Globus pallidus (tissue), 1 donor: ENCODE data around the gene SNED1.

Source experiments
- DNase-seq: peaks from one replicate; pipeline ENCODE4 v3.0.0-alpha.2; 2015; ENCODE audit warnings: low spot score

The SNED1 gene

DNA sequence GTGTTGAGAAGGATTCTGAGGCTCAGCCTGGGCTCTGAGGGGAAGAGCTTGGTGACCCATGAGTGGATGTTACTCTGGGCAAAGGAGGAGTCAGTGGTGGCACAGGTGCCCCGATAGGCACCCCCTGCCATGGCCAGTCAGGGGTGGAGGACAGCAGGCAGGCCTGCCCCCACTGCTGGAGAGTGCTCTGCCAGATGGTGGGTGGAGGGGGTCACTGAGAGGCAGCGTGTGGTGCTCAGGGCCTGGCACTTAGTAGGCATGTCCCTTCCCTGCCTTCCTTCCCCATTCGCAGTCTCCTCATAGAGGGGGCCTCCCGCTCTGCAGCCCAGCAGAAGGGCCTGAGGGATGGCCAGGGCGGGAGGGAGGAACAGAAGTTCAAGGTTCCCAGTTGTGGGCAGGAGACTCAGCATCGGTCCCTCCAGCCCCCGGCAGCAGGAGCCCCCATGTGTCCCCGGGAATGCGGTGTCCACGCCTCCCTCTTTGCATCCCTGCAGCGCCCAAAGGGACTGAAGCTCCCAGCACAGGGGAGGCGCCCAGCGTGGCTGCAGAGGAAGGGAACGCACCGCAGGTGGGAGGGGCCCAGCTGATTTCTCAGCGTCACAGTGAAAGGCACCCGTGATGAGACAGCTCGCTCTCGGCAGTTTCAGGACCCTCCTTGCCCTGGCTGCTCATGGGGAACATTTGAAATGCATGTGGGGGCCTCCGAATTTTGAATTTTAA, 5.7 kb upstream of the SNED1 start:
- no peak for DNase-seq

DNA sequence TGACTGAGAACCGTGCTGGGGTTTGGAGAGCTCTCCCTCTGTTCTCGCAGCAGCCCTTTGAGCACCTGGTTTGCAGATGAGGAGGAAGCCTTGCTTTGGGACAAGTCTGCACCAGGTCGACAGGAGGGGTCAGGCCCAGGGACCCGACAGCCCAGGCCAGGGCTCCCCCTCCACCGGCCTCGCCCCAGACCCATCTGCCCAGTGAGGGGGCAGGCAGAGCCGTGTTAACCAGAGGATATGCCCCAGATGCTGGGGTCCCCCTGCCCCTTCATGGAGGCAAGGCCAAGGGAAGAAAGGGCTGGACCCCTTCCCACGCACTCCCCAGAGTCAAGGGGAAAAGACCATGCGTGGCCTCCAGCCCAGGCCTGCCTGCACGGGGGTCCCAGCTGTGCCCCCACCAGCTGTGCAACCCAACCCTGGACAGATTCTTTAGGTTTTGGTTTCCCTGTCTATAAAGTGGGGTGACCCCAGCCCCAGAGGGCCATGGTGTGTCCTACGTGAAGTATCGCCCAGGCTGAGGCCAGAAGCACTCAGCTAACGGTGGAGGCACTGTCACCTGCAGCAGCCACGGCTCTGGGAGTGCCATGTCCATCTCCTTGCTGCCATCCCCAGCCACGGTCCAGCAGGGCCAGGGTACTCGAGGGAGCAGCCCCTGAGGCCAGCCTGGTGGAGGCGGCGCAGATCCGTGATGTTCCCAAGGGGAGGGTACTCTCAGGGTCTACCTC, 4.8 kb upstream of the SNED1 start:
- no peak for DNase-seq

- DNase-seq: no peak
These were observed 4.1 kb upstream of the SNED1 start for GRCh38 chr2:240994171-240994896.

- DNase-seq: no peak
These were observed 3.1 kb upstream of the SNED1 start for GRCh38 chr2:240995041-240996021.

DNA sequence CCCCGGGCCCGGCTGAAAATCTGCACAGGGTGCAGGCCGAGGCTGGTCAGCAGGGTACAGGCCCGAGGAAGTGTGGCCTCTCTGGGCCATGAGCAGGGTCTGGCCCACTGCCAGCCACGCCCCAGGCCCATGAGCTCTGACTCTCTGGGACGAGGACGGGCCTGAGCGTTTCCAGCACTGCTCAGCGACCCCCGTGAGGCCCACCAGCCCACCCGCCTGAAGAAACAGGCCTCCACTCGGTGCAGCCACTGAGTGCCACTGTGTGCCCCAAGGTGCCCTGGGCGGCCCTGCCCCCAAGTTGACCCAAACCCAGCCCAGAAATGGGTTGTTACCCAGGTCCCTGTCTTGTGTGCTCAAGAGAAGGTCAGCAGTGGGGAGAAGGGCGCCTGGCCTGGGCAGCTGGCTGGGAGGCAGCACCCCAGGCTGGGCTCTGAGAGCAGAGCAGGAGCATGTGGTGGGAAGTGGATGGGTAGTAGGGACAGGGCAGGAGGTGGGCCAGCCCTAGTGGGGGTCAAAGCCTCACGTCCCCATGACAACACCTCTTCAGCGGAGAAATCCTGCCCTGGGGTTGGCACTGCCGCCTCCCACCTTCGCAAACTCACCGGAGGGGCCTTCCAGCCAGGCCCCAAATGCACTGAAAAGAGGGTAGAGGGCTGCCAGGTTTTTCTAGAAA, 2.1 kb upstream of the SNED1 start:
- no peak for DNase-seq

DNA sequence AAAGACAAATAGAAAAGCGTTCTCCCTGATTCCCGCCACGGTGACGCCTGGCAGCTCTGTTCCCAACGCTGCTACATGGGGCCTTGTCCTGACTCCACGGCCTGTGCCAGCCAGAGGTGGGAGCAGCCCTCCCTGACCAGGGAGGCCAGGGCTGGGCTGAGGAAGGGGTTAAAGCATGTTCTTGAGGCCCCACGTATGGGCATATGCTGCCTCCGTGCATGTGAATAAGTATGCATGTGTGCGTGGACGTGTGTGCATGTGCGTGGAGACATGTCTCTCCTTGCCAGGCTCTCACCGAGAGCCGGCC, 1.6 kb upstream of the SNED1 start:
- DNase-seq: no peak

DNA sequence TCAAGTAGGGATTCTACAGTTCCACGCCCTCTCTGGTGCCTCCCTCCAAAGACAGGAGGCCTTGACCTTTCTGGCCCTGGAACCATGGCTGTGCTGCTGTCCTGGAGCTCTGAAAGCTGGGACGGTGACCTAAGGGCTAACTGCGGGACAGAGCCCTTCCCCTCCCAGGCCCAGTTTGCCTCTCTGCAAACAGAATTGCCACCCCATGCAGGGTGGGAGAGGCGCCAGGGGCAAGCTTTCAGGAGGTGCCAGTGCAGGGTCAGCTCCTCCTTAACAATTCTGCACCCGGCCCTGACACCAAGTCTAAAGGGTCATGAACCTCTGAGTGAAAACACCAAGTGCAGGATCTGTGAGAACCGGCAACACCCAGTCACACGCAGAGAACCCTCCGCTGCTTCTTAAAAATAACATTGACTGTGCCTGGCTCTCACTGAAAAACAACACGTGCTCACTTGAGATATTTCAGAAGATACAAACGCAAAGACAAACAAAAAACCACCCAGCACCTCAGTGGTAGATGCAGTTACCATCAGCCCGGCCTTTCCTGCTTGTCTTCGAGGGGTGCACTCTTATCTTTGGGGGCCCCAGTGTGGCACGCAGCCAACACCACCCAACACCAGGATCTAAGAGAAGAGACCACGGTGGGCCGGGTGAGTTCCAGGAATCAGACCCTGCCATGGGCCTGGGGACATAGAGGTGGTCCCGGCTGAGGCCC, 1.1 kb upstream of the SNED1 start:
- DNase-seq: no peak

DNA sequence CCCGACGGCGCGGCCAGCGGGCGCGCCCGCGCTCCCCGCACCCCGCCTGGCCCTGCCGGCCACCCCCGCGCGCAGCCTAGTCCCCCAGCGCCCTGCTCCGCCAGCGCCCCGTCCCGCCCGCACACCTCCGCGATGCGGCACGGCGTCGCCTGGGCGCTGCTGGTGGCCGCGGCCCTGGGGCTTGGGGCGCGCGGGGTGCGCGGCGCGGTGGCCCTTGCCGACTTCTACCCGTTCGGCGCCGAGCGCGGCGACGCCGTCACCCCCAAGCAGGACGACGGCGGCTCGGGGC, 232 bp downstream of the SNED1 start:
- DNase-seq: no peak

DNA sequence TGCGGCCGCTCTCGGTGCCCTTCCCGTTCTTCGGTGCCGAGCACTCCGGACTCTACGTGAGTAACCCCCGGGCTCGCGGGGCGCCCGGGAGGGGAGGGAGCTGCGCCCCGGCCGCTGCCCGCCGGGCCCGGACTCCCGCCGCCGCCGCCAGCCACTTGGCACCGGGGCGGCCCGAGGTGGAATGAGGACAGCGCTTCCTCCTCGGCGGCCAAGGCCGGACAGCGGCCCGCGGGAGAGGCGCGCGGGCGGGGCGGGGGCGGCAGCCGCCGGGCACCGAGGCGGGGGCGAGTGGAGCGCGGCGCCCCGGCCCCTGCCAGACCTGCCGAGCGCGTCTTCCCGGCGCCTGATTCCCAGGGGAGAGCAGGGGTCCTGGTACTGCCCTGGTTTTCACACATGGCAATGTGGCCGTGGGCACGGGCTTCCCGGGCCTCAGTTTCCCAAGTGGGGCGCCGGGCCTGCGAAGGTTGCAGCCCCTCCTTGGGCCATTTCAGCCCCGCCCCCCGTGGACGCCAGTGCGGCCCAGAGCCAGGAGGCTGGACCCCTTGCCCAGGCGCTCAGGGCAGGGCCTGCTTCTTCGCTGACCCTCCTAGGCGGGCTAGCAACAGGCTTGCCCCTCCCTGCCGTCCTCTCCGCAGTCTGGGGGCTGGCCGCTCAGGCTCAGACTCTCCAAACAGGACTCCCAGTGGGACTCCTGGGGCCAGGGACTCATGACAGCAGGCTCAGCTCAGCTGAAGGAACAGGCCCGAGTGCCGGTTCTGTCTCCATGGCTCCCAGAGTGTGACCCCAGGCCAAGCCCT, 775 bp downstream of the SNED1 start:
- DNase-seq: no peak

DNA sequence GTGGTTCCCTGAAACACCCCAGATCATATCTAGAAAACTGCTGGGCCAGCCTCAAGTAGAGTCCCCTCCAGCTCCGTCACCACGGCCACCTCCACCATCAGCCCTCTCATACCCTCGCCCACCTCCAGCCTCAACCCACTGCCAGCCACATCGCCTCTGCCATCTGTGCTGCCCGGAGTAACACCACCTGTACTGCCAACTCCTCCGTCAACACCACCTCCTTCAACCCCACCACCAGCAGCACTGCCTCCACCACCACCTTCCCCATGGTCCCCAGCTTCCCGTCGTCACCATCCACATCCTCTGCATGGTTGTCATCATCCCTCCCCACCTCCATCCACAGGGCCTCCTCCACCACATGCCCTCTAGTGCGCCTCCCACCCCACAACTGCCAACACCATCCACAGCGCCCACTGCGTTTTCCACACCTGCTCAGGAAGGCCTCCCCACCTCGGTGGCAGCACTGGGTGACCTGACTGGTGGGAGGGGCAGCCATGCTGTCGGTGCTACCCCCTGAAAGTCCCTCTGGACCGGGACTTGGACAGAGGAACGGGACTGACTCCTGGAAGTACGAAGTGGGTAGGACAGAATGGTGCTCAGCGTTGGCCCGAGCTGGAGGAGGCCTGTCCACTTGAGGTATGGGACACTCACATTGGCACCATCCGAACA, 1.6 kb downstream of the SNED1 start:
- DNase-seq: no peak

GRCh38 chr2:241000831-241001321, 2.5 kb downstream of the SNED1 start:
- DNase-seq: no peak

DNA sequence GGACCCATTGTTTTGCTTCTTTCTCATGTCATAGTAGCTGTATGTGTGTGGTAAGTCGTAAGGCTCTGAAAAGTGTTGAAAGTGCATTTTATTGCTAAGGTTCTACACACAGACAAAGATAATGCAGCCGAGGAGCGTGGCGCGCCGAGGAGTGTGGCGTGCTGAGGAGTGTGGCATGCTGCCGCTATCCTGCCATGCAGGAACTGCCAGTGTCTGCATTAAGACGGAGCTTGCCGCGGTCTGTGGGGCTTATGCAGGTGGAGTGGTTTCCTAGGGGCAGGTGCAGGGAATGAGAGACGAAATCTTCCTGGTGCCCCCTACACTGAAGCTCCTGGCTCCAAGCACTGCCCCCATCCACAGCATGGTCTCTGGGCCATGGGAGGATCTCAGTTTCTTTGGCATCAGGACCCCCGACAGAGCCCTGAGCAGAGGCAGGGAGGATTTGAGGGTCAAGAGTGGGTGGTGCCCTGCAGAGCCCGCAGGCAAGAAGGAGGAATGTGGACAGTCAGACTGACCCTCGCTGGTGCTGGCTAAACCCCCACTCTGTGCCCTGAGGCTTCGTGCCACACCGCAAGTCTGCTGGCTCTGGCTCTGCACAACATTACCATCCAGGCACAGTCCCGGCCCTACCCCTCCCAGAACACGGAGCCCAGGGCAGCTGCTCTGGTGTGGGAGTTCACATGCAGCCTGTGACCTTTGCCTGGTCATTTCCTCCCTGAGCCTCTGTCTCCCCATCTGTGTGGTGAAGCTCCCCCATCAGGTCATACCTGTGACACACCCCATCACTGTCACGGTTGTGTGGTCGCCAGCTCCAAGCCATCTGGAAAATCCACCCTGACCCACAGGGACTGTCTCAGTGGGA, 3.2 kb downstream of the SNED1 start:
- no peak for DNase-seq

GRCh38 chr2:241002275-241003046, 4.0 kb downstream of the SNED1 start:
- DNase-seq: no peak

- DNase-seq: no peak
These were observed 4.6 kb downstream of the SNED1 start for GRCh38 chr2:241003047-241003360.

- no peak for DNase-seq
These were observed 5.0 kb downstream of the SNED1 start for GRCh38 chr2:241003369-241003768.

- DNase-seq: no peak
These were observed 5.6 kb downstream of the SNED1 start for GRCh38 chr2:241003830-241004564.

DNA sequence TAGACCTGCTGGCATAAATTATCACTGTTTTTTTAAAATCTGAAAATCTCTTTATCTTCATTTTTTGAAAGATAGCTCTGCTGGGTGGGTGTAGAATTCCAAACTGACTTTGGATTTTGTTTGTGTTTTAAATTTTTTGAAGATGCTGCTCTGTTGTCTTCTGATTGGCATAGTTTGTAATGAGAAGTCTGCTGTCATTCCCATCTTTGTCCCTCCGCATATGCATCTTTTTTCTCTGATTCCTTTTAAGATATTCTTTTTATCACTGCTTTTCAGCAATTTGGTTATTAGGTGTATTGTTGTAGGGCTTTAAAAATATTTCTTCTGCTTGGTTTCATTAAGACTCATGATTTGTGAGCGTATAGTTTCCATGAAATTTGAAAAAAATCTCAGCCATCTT, 7.2 kb downstream of the SNED1 start:
- DNase-seq: no peak
